Coronary artery (tissue), 2 donors: ENCODE data around the gene MAP3K6.
A peak's percentile ranks its signal among the peaks of the same experiment; 100 is the strongest.

Experiments used
- DNase-seq: peaks from one replicate; pipeline ENCODE4 v3.0.0-alpha.2; 2017; ENCODE audit warnings: low spot score
- H3K27ac ChIP-seq, 2 donors: fragments of 200-600 bp; sonication (generic); one replicate each; pipeline ENCODE4 v1.5.1; 2016 to 2019
- H3K4me3 ChIP-seq: fragments of 200-600 bp; sonication (generic); 2 replicates; pipeline ENCODE4 v1.5.1; 2016; ENCODE audit warnings: mild to moderate bottlenecking, moderate library complexity
- CTCF ChIP-seq: fragments of 200-600 bp; sonication (generic); IDR thresholded peaks from one replicate; pipeline ENCODE4 v1.5.1; 2019; ENCODE audit warnings: antibody characterized with exemption

Gene MAP3K6

GRCh38 chr1:27332536-27333281, 34.1 kb downstream of the MAP3K6 start:
- Histone ChIP-seq H3K4me3 (no peak overlapping the region), H3K27ac (no peak overlapping the region)
- DNase-seq = no peak
- TF ChIP-seq CTCF = peak; percentile 62

GRCh38 chr1:27331922-27332321, 34.8 kb downstream of the MAP3K6 start:
- Histone ChIP-seq H3K4me3 (no peak overlapping the region), H3K27ac (no peak overlapping the region)
- no peak for TF ChIP-seq CTCF
- no peak for DNase-seq

GRCh38 chr1:27331426-27331825, 35.3 kb downstream of the MAP3K6 start:
- no peak overlapping the region for H3K4me3 ChIP-seq
- H3K27ac ChIP-seq = no peak overlapping the region
- no peak for TF ChIP-seq CTCF
- no peak for DNase-seq

GRCh38 chr1:27330786-27331185, 36.0 kb downstream of the MAP3K6 start:
- Histone ChIP-seq H3K27ac (no peak overlapping the region), H3K4me3 (no peak overlapping the region)
- DNase-seq = no peak
- TF ChIP-seq CTCF = no peak

GRCh38 chr1:27327964-27328363, 38.8 kb downstream of the MAP3K6 start:
- no peak for TF ChIP-seq CTCF
- no peak for DNase-seq
- no peak overlapping the region for H3K27ac ChIP-seq
- no peak overlapping the region for H3K4me3 ChIP-seq

GRCh38 chr1:27325286-27325685, 41.5 kb downstream of the MAP3K6 start:
- no peak overlapping the region for H3K4me3 ChIP-seq
- DNase-seq = no peak
- no peak overlapping the region for H3K27ac ChIP-seq
- TF ChIP-seq CTCF = no peak

- TF ChIP-seq CTCF = no peak
- Histone ChIP-seq H3K4me3 (peak overlapping the region; percentile 84), H3K27ac (peak overlapping the region; percentile 82 to 91)
- DNase-seq = no peak
Observed at GRCh38 chr1:27322569-27323240, 44.1 kb downstream of the MAP3K6 start.
